K562 (cell line): ENCODE measurements around the gene C4A. TPM values are rescaled to one million over a fixed set of nuclear protein-coding genes. Genes with fewer than 3 reads are reported as not detected.
A peak's percentile ranks its signal among the peaks of the same experiment; 100 is the strongest.

ENCODE experiments used
- ARID3B ChIP-seq: fragments of 250-450 bp; sonication (Bioruptor Pico); IDR thresholded peaks from 2 replicates; pipeline ENCODE4 v1.4.0; 2020; ENCODE audit warnings: borderline replicate concordance
- ATF1 ChIP-seq, 2 experiments: fragments of 450-650 bp in 1 of 2; IDR thresholded peaks; 2 replicates each; pipeline ENCODE4 v1.6.1; 2016; ENCODE audit warnings: missing compliant biosample characterization in 1 of 2, missing genetic modification characterization in 1 of 2
- E2F5 ChIP-seq: sonication (generic); formaldehyde crosslinking; IDR thresholded peaks from 2 replicates; pipeline ENCODE4 v1.8.0; 2022; ENCODE audit warnings: mild to moderate bottlenecking, missing genetic modification reagents
- HOMEZ ChIP-seq: fragments of 250-450 bp; sonication (Bioruptor Pico); IDR thresholded peaks from 2 replicates; pipeline ENCODE4 v1.4.0; 2020; ENCODE audit warnings: mild to moderate bottlenecking, moderate library complexity
- IRF9 ChIP-seq: fragments of 450-650 bp; IDR thresholded peaks from 2 replicates; pipeline ENCODE4 v1.6.1; 2016; ENCODE audit warnings: missing biosample characterization, missing genetic modification characterization
- KAT7 ChIP-seq: sonication (generic); formaldehyde crosslinking; IDR thresholded peaks from 2 replicates; pipeline ENCODE4 v1.8.0; 2022; ENCODE audit warnings: missing genetic modification reagents, mild to moderate bottlenecking, borderline replicate concordance
- MAX ChIP-seq: sonication (generic); formaldehyde crosslinking; IDR thresholded peaks from 2 replicates; pipeline ENCODE4 v1.9.0; 2022; ENCODE audit warnings: mild to moderate bottlenecking, missing genetic modification reagents
- MYC ChIP-seq, 2 experiments: fragments of 250-450 bp in 1 of 2; sonication (Bioruptor Pico) in 1 of 2; IDR thresholded peaks; 2 replicates each; pipeline versions ENCODE4 v1.5.1 to v1.6.1; 2012 to 2021; ENCODE audit warnings: low read depth in 2 of 2, borderline replicate concordance in 1 of 2, improper control_type of control experiment in 1 of 2, low read length in 1 of 2, mild to moderate bottlenecking in 1 of 2, moderate library complexity in 1 of 2
- SMAD4 ChIP-seq: fragments of 250-450 bp; sonication (Bioruptor Pico); conservative IDR thresholded peaks from 2 replicates; pipeline ENCODE4 v1.8.0; 2021; ENCODE audit warnings: inconsistent platforms, mild to moderate bottlenecking, moderate library complexity
- SRF ChIP-seq, 2 experiments: fragments of 250-450, 450-650 bp in 1 of 2; sonication (Bioruptor Pico) in 1 of 2; sonication (generic) in 1 of 2; formaldehyde crosslinking; IDR thresholded peaks; 2 replicates each; pipeline versions ENCODE4 v1.5.0 to v1.5.1; 2020 to 2022; ENCODE audit warnings: mild to moderate bottlenecking in 1 of 2, missing genetic modification reagents in 1 of 2
- SRSF1 ChIP-seq: fragments of 200-400 bp; formaldehyde crosslinking; IDR thresholded peaks from 2 replicates; pipeline ENCODE4 v1.6.1; 2017; ENCODE audit warnings: mild to moderate bottlenecking, low read depth, low read length, moderate library complexity
- TCF3 ChIP-seq: sonication (generic); formaldehyde crosslinking; IDR thresholded peaks from 2 replicates; pipeline ENCODE4 v1.4.0; 2020; ENCODE audit warnings: mild to moderate bottlenecking, missing genetic modification reagents
- ZNF79 ChIP-seq: fragments of 250-450 bp; sonication (Bioruptor Pico); IDR thresholded peaks from 2 replicates; pipeline ENCODE4 v1.4.0; 2020; ENCODE audit warnings: low read depth, mild to moderate bottlenecking, moderate library complexity
- polyA plus RNA-seq, 8 experiments: library from polyadenylated mRNA; depleted of rRNA in 4 of 8; stranded (reverse) in 5 of 8; unstranded in 3 of 8; fragments of >200 nt; fragmentation: Nextera tagmentation in 2 of 8; fragmentation: Illumina TruSeq in 1 of 8; extraction: Ambion mirVana in 2 of 8; extraction: Trizol in 1 of 8; gene quantifications; 2 replicates each; pipeline versions ENCODE4 v1.2.1 to v1.2.3, GENCODE V29; 2011 to 2014; ENCODE audit warnings: inconsistent platforms in 1 of 8, missing spikeins in 1 of 8
- total RNA-seq, 7 experiments: library from RNA; depleted of rRNA in 6 of 7; stranded (reverse); fragments of >200 nt in 6 of 7; fragmentation: Illumina TruSeq in 2 of 7; extraction: Trizol in 2 of 7; gene quantifications; 2 replicates each; pipeline versions ENCODE4 v1.2.1 to v1.2.3, GENCODE V29; 2011 to 2021; ENCODE audit warnings: low replicate concordance in 1 of 7
- TF ChIP-seq, protein P1 (sequence below): fragments of 450-650 bp; formaldehyde crosslinking; IDR thresholded peaks from 2 replicates; pipeline ENCODE4 v1.4.0; 2020; ENCODE audit warnings: mild to moderate bottlenecking, mixed read lengths
- TF ChIP-seq, protein P2 (sequence below): fragments of 450-650 bp; IDR thresholded peaks from 2 replicates; pipeline ENCODE4 v1.6.1; 2014; ENCODE audit warnings: low read depth, mild to moderate bottlenecking, moderate library complexity, borderline replicate concordance

The C4A gene
- total and polyA plus RNA-seq, 9 of the 15 experiments (the other 6 are each of a cell fraction or from before 2014, with no cell fraction given), result 0.27 to 7.6 (median 5.0) TPM

GRCh38 chr6:31968791-31969711, 12.8 kb upstream of the C4A start (continued):
- TF ChIP-seq, protein P1, sequence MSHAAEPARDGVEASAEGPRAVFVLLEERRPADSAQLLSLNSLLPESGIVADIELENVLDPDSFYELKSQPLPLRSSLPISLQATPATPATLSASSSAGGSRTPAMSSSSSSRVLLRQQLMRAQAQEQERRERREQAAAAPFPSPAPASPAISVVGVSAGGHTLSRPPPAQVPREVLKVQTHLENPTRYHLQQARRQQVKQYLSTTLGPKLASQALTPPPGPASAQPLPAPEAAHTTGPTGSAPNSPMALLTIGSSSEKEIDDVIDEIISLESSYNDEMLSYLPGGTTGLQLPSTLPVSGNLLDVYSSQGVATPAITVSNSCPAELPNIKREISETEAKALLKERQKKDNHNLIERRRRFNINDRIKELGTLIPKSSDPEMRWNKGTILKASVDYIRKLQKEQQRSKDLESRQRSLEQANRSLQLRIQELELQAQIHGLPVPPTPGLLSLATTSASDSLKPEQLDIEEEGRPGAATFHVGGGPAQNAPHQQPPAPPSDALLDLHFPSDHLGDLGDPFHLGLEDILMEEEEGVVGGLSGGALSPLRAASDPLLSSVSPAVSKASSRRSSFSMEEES, result no peak
- TF ChIP-seq IRF9 (tag) (no peak), SRSF1 (no peak), SMAD4 (CRISPR knock-in tag) (0 out of 2 replicates have a peak, but pooled peaks have one; percentile 31), TCF3 (no peak), E2F5 (CRISPR knock-in tag) (no peak), HOMEZ (CRISPR knock-in tag) (no peak), ARID3B (no peak), SRF (CRISPR knock-in tag; IDR thresholded peaks at IDR 0.05) (0 out of 4 replicates have a peak, but pooled peaks of 1 of the 2 experiments have one; percentile 3), MAX (CRISPR knock-in tag) (peak; percentile 17; the same call in 1 of the 2 replicates), ATF1 (CRISPR knock-in tag; IDR thresholded peaks at IDR 0.05) (no peak), ATF1 (tag; IDR thresholded peaks at IDR 0.05) (peak; percentile 23; the same call in 1 of the 2 replicates), ZNF79 (CRISPR knock-in tag) (no peak), MYC (IDR thresholded peaks at IDR 0.05; ENCODE audit: low read depth, low read length) (no peak), MYC (CRISPR knock-in tag; IDR thresholded peaks at IDR 0.05; ENCODE audit: borderline replicate concordance, low read depth) (no peak), KAT7 (CRISPR knock-in tag) (no peak)
- TF ChIP-seq, protein P2, sequence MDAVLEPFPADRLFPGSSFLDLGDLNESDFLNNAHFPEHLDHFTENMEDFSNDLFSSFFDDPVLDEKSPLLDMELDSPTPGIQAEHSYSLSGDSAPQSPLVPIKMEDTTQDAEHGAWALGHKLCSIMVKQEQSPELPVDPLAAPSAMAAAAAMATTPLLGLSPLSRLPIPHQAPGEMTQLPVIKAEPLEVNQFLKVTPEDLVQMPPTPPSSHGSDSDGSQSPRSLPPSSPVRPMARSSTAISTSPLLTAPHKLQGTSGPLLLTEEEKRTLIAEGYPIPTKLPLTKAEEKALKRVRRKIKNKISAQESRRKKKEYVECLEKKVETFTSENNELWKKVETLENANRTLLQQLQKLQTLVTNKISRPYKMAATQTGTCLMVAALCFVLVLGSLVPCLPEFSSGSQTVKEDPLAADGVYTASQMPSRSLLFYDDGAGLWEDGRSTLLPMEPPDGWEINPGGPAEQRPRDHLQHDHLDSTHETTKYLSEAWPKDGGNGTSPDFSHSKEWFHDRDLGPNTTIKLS, result no peak
